GM10248 (cell line): ENCODE results near the gene PCED1B.

Experiments
- CTCF ChIA-PET: fragments of 300-600 bp; sonication (Branson Sonifier 250); formaldehyde crosslinking; extraction: SDS; loops from one replicate; lab custom pipeline; 2021; ENCODE audit warnings: antibody characterized with exemption; lab: Yijun Ruan, JAX
- POLR2A ChIA-PET: fragments of 350-650 bp; sonication (Branson Sonifier 250); formaldehyde crosslinking; extraction: SDS; loops from one replicate; lab custom pipeline; 2020; ENCODE audit warnings: antibody characterized with exemption; lab: Yijun Ruan, JAX
- DNase-seq: peaks from one replicate; pipeline ENCODE4 v3.0.0; 2012; ENCODE audit errors: extremely low spot score
- TF ChIP-seq, protein P1 (sequence below): IDR thresholded peaks from 2 replicates; pipeline ENCODE4 v1.5.1; 2012; ENCODE audit warnings: mild to moderate bottlenecking, low read depth; ENCODE audit errors: extremely low read depth, missing control alignments, control extremely low read depth

The PCED1B gene

DNA sequence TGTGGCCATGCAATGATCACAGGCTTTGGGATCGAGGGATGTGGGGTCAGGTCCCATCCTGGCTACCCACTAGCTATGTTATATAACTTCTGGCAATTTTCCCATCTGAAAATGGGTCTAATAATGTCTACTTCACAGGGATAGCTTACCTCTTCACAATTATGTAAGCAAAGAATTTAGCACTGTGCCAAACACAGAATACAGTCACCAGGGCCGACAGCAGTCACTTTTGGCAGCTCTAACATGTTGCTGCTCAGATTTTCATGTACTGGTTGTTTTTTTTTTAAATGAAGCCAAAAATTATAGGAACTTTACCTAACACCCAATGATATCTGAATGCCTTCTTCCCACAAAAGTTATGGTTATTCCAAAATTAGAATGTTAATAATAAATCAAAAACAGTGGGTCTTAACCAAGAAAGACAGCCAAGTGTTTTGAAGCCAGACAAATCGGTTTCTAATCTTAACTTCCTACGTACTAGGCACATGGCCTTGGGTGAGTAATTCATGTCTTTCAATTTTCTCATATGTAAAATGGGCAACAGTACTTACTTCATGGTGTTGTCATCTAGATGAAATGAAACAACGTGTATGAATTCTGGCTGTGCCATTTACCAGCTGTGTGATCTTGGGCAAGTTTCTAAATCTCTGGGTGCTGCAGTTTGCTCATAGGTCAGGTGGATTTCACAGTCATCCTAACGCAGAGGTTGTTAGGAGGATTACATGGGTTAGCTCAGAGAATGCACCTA, 13.0 kb upstream of the PCED1B start:
- TF ChIP-seq, protein P1, sequence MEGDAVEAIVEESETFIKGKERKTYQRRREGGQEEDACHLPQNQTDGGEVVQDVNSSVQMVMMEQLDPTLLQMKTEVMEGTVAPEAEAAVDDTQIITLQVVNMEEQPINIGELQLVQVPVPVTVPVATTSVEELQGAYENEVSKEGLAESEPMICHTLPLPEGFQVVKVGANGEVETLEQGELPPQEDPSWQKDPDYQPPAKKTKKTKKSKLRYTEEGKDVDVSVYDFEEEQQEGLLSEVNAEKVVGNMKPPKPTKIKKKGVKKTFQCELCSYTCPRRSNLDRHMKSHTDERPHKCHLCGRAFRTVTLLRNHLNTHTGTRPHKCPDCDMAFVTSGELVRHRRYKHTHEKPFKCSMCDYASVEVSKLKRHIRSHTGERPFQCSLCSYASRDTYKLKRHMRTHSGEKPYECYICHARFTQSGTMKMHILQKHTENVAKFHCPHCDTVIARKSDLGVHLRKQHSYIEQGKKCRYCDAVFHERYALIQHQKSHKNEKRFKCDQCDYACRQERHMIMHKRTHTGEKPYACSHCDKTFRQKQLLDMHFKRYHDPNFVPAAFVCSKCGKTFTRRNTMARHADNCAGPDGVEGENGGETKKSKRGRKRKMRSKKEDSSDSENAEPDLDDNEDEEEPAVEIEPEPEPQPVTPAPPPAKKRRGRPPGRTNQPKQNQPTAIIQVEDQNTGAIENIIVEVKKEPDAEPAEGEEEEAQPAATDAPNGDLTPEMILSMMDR, result no peak
- POLR2A ChIA-PET, result no interaction called here
- CTCF ChIA-PET, result interaction anchor here (1.0 to 1.5 kb wide), 3 partner anchors 30 to 236 kb away, joined by 3 read pairs; no protein-coding TSS in a partner anchor
- DNase-seq, result no peak

DNA sequence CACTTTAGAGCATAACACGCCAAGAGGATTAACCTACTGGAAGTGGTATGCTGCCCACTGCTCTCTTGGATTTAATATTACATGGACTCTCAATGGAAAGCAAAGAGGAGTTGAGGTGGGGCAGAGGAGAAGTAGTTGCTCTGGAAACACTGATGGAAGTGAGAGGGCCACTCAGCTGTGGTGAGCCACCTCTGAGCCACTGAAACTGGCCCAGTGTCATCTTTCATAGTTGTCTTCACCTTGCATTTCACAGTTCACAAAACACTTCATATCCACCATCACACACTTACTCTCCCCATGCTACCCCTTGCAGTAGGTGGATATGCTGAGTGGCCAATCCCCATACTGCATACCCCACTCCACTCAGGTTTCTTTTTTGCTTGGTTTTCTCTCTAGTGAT, 12.2 kb upstream of the PCED1B start:
- TF ChIP-seq, protein P1, result no peak
- CTCF ChIA-PET, result interaction anchor here (1.0 to 1.4 kb wide), 3 partner anchors 8 to 31 kb away, joined by 3 read pairs; no protein-coding TSS in a partner anchor
- POLR2A ChIA-PET, result no interaction called here
- DNase-seq, result no peak

DNA sequence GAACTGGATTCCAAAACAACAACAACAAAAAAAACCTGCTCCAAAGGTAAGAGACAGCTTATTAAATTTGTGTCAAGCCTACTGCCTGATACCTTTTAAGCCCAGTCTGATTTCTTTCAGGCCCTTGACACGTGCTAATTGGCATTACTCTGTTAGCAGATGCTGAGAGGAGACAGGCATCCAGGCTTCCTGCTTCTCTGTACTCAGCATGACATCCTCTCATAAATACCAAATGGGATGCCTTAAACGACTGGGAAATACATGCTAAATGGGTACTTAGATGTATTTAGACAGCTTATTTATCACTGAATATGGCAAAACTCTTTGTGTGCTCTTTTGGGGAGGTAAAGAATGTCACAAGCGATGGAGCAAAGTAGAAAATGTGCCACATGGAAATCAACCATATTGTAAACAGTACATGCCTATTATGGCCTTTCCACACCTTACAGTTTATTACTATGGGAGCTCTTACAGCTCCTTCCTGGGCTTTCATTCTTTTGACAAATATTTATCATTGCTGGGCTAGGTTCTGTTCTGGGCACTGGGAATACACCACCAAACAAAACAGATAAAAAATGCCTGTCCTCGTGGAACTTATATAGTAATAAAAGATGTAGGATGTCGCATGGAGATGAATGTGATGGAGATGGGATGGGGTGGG, 11.5 kb upstream of the PCED1B start:
- ChIA-PET CTCF (interaction anchor here (1.0 to 1.4 kb wide), 3 partner anchors 8 to 32 kb away, joined by 3 read pairs; no protein-coding TSS in a partner anchor), POLR2A (no interaction called here)
- TF ChIP-seq, protein P1, result no peak
- no peak for DNase-seq

DNA sequence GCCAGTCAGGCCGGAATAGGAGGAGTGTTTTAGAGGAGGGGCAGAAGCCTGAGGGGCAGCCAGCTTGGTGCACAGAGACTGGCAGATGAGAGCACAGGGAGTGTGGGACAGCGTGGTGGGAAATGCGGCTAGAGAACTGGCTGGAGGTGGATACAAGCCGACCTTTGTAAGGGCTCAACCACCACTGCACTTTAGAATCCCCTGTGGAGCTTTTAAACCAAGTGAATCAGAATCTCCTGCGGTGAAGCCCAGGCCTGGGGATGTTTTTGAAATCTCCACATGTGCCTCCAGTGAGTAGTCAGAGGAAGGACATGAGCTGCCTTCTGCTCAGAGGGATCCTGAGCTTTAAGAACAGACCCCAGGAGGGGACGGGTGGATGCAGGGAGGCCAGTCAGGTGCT, 10.9 kb upstream of the PCED1B start:
- CTCF ChIA-PET, result interaction anchor here (1.2 to 1.4 kb wide), 2 partner anchors 9 to 12 kb away, joined by 3 read pairs; no protein-coding TSS in a partner anchor
- POLR2A ChIA-PET, result no interaction called here
- DNase-seq, result no peak
- TF ChIP-seq, protein P1, result no peak

- ChIA-PET POLR2A (no interaction called here), CTCF (interaction anchor here (0.7 to 3.3 kb wide), 17 partner anchors 9 to 1000 kb away, joined by 3 to 14 read pairs (median 4); partner anchors contain the start of genes AMIGO2 and PCED1B)
- DNase-seq, result no peak
- TF ChIP-seq, protein P1, result no peak
Measured at GRCh38 chr12:47070310-47070709, 9.1 kb upstream of the PCED1B start.

DNA sequence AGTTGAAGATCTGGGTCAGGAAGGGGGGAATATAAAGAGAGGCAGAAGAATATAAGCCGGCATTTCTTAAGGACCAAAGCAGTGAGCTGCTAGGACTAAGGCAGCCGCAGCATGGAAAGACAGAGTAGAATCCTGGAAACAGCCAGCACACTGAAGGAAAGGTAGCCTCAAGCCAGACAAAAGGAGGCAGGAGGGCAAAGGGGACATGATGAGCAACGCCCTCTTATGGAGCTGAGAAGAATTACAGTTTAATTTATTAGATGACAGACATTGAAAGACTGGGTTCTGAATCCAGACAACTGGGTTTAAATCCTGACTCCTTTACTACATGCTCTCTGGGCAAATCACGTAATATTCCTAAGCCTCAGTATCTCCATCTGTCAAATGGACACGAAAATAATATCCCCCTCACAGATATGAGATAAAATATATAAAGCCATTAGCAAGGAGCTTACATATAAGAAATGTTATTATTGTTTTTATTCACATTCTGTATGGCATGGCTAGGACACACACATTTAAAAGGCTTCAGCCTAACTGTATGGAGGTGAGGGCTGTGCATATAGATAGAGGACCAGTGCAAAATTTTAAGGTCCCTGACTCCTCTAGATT, 8.1 kb upstream of the PCED1B start:
- POLR2A ChIA-PET, result no interaction called here
- DNase-seq, result no peak
- CTCF ChIA-PET, result interaction anchor here (0.8 to 3.3 kb wide), 16 partner anchors 8 to 532 kb away, joined by 3 to 14 read pairs (median 4); partner anchors contain the start of genes AMIGO2 and PCED1B
- TF ChIP-seq, protein P1, result peak; percentile 35
